ENCODE results near the gene MACF1. TPM values are rescaled to one million over a fixed set of nuclear protein-coding genes. Genes with fewer than 3 reads are reported as not detected.
A peak's percentile ranks its signal among the peaks of the same experiment; 100 is the strongest.

MACF1 gene
- total RNA-seq, 4 donors from 2014 or later: 230 to 378 (median 300) TPM

DNA sequence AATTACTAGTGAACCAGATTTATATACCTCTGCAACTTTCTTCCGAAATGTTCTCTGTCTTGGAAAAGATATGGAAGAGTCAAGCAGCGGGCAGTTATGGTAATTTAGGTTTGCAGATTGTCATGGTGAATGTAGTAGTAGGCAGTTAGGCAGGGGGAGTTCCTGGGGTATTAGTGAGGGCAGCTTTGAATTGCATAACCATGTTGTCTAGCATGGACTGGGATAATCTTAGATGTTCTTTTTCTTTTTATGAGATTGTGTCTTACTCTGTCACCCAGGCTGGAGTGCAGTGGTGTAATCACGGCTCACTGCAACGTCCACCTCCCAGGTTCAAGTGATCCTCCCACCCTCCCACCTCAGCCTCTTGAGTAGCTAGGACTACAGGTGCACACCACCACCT, 25.0 kb downstream of the MACF1 start:
- no peak for ATAC-seq (ENCODE audit: low FRiP score)
- TF ChIP-seq, protein P1, sequence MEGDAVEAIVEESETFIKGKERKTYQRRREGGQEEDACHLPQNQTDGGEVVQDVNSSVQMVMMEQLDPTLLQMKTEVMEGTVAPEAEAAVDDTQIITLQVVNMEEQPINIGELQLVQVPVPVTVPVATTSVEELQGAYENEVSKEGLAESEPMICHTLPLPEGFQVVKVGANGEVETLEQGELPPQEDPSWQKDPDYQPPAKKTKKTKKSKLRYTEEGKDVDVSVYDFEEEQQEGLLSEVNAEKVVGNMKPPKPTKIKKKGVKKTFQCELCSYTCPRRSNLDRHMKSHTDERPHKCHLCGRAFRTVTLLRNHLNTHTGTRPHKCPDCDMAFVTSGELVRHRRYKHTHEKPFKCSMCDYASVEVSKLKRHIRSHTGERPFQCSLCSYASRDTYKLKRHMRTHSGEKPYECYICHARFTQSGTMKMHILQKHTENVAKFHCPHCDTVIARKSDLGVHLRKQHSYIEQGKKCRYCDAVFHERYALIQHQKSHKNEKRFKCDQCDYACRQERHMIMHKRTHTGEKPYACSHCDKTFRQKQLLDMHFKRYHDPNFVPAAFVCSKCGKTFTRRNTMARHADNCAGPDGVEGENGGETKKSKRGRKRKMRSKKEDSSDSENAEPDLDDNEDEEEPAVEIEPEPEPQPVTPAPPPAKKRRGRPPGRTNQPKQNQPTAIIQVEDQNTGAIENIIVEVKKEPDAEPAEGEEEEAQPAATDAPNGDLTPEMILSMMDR (IDR thresholded peaks at IDR 0.05): no peak
- no peak for DNase-seq (ENCODE audit: low spot score)

GRCh38 chr1:39230261-39231190, 26.0 kb downstream of the MACF1 start:
- ATAC-seq (ENCODE audit: low FRiP score): peak; percentile 37
- no peak for DNase-seq (ENCODE audit: low spot score)
- TF ChIP-seq, protein P1 (IDR thresholded peaks at IDR 0.05): no peak

DNA sequence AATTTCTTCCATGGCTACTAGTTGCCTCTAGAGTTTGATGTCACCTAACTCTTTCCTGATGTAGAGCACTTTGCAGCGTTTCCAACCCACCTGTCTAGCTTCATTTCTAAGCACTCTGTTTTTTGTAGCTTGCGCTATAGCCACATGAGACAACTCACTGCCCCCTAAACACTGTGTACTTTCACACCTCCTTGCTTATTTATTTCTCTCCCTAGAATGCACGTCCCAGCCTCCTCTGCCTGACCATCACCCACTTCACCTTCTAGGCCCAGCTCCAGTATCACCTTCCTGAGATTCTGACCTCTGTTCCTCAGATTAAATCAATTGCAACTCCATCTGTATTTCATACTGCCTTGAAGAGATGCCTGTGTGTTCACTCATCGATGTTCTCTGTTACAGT, 32.5 kb downstream of the MACF1 start:
- ATAC-seq (ENCODE audit: low FRiP score) (no peak), DNase-seq (ENCODE audit: low spot score) (no peak)
- TF ChIP-seq, protein P1 (IDR thresholded peaks at IDR 0.05): no peak

DNA sequence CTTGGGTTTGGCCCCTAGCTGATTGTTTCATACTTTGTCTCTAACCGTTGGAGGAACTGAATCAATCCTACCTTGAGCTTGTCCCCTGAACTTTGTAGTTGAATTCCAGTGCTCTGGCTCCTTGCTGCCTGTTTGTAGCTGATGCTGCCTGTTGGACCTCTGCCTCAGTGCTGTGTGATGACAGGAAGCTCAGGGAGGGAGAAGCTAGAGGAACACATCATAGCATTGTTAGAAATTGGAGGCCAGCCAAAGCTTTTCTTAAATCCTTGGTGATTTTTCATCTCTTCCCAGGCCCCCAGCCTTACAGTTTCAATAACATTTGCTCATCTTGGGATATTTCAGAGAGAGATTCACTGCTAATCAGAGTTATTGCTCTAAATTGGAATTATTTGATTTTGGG, 34.0 kb downstream of the MACF1 start:
- DNase-seq (ENCODE audit: low spot score): no peak
- TF ChIP-seq, protein P1 (IDR thresholded peaks at IDR 0.05): no peak
- ATAC-seq (ENCODE audit: low FRiP score): no peak

GRCh38 chr1:39239968-39240367, 35.5 kb downstream of the MACF1 start:
- DNase-seq (ENCODE audit: low spot score) (no peak), ATAC-seq (ENCODE audit: low FRiP score) (no peak)
- TF ChIP-seq, protein P1 (IDR thresholded peaks at IDR 0.05): no peak

DNA sequence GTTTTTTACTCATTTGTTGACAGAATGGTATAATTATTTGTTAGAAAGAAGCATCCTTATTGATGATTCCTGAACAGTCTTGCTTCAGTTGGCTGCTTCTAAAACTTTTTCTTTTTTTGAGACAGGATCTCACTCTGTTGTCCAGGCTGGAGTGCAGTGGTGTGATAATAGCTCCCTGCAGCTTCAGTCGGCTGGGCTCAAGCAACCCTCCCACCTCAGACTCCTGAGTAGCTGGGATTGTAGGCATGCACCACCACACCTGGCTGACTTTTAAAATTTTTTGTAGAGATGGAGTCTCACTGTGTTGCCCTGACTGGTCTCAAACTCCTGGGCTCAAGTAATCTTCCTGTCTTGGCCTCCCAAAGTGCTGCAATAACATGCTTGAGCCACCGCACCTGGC, 38.8 kb downstream of the MACF1 start:
- DNase-seq (ENCODE audit: low spot score) (no peak), ATAC-seq (ENCODE audit: low FRiP score) (no peak)
- TF ChIP-seq, protein P1 (IDR thresholded peaks at IDR 0.05): no peak
